Right renal cortex interstitium (tissue), 3 donors: Measurements from ENCODE around the gene CATSPER1. TPM values are rescaled to one million over a fixed set of nuclear protein-coding genes. Genes with fewer than 3 reads are reported as not detected.

ENCODE experiments used
- DNase-seq, 3 donors: peaks; one replicate each; pipeline ENCODE4 v3.0.0-alpha.2; 2013; ENCODE audit warnings: low read depth in 3 of 3, low spot score in 2 of 3
- polyA plus RNA-seq, 3 donors: library from polyadenylated mRNA; unstranded; fragments of 120-200 nt; gene quantifications; one replicate each; pipeline ENCODE4 v1.2.1, GENCODE V29; 2013; ENCODE audit not compliant: insufficient read length in 3 of 3

The CATSPER1 gene
- polyA plus RNA-seq, 3 donors, result not detected

DNA sequence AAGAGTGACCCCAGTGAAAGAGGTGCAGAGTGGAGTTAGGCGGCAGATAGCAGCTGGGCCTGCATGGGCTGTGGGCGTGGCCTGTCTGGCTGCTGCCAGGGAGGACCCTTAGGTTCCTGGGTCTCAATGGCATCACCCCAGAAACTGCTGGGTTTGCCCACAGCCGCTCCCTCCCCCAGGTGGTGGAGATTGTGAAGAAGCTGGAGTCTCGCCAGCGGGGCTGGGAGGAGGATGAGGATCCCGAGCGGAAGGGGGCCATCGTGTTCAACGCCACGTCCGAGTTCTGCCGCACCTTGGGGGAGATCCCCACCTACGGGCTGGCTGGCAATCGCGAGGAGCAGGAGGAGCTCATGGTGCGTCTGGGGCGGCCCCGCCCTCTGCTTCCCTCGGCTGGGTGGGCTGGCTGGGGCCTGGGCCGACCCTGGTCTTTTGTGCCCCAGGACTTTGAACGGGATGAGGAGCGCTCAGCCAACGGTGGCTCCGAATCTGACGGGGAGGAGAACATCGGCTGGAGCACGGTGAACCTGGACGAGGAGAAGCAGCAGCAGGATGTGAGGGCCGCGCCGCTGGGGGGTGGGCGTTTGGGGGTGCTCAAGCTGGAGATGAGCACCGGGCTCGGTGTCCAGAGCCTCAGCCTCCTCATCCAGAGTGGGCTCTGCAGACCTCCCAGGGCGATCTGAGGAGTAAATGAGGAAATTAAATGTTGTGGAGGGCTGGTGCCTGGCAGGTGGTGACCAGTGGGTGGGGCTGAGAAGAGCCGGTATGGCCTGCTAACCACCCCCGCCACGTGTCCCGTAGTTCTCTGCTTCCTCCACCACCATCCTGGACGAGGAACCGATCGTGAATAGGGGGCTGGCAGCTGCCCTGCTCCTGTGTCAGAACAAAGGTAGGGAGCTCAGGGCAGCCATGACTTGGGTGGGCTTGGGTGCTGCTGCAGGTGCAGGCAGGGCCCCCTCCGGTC, 49.8 kb downstream of the CATSPER1 start:
- no peak for DNase-seq

DNA sequence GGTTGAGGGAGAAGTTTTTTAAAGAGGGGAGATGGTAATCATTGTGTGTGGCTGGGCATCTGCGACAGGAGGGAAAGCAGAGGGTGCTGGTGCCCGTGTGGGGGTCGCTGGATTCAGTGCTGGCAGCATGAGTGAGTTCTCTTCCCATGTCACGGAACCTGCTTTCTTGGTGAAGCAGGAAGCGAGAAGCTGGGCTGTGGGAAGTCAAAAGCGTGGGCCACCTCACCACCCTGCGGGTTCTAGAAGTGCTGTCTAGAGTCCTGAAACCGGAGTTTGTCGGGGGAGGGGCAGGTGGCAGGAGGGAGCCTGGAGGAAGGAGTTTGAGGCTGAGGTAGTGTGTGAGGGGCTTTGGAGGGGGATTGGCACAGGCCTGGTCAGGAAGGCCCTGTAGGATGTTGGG, 50.5 kb downstream of the CATSPER1 start:
- no peak for DNase-seq

GRCh38 chr11:65973439-65974110, 52.7 kb downstream of the CATSPER1 start:
- no peak for DNase-seq

- DNase-seq, result no peak
These were observed 54.2 kb downstream of the CATSPER1 start for GRCh38 chr11:65972116-65972515.

DNA sequence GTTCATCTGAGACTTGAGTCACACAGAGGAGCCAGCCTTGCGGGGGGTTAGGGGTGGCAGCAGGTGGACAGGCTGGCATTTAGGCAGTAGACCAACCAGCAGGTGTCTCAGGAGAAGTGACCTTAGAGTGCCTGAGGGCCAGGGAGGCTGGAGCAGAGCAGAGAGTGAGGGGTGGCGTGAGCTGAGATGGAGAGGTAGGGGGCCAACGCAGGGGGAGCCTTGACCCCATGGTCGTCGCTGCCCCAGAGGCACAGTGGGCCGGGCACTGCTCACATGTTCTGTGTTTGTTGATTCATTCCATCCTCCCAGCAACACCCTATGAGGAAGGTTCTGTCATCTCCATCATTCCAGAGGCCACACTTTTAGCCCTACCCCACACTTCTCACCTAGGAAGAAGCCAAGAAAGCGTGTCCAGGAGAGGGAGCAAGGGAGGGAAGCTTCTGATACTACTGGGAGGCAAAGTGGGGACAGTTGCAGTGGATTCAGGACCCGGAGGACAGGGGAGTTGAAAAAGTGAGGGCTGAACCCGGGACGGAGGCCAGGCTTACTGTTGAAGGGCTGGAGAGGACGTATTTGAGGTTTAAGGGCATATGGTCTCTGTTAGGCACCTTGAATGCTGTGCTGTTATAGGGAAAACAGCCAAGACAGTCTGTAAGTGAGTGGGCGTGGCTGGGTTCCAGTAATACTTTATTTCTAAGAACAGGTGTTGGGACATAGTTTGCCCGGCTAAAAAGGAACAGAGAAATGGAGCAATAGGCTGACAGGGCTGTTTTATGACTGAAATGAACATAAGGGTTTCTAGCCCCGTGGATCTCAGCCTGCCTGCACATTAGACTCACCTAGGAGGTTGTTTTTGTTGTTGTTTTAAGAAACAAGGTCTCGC, 57.4 kb downstream of the CATSPER1 start:
- no peak for DNase-seq

GRCh38 chr11:65967329-65967934, 58.8 kb downstream of the CATSPER1 start:
- no peak for DNase-seq

Other genes with a start within 250 kb of the CATSPER1 start
- 1 to 10 TPM; 5.3 to 6.3 (median 5.5) TPM for gene AP5B1, start 245.5 kb downstream of the CATSPER1 start, polyA plus RNA-seq
- 10 to 100 TPM in 2 of 3 donors, 1 to 10 TPM in 1; 9.3 to 12.8 (median 12.6) TPM for gene OVOL1, start 239.4 kb downstream of the CATSPER1 start, polyA plus RNA-seq
- 1 to 10 TPM; 1.3 to 2.7 (median 1.6) TPM for gene SNX32, start 192.5 kb downstream of the CATSPER1 start, polyA plus RNA-seq
- gene CFL1, start 168.3 kb downstream of the CATSPER1 start, polyA plus RNA-seq, result 100 to 1,000 TPM; 744 to 846 (median 760) TPM
- 10 to 100 TPM; 43.5 to 50.8 (median 48.1) TPM for gene MUS81, start 166.0 kb downstream of the CATSPER1 start, polyA plus RNA-seq
- 10 to 100 TPM; 95.8 to 98.0 (median 96.3) TPM for gene EFEMP2, start 153.7 kb downstream of the CATSPER1 start, polyA plus RNA-seq
- gene CTSW, start 146.6 kb downstream of the CATSPER1 start, polyA plus RNA-seq, result 1 to 10 TPM; 1.0 to 1.2 (median 1.2) TPM
- 10 to 100 TPM; 90.0 to 97.3 (median 94.2) TPM for gene FIBP, start 138.0 kb downstream of the CATSPER1 start, polyA plus RNA-seq
- gene CCDC85B, start 135.8 kb downstream of the CATSPER1 start, polyA plus RNA-seq, result 1 to 10 TPM; 6.7 to 8.3 (median 8.0) TPM
- under 1 TPM in 1 of 3 donors, not detected in 2; 0.11 TPM for gene FOSL1, start 126.1 kb downstream of the CATSPER1 start, polyA plus RNA-seq
- gene C11orf68, start 107.4 kb downstream of the CATSPER1 start, polyA plus RNA-seq, result 10 to 100 TPM; 33.8 to 38.1 (median 36.0) TPM
- gene DRAP1, start 107.1 kb downstream of the CATSPER1 start, polyA plus RNA-seq, result 10 to 100 TPM; 65.8 to 84.6 (median 75.8) TPM
- not detected for gene TSGA10IP, start 81.0 kb downstream of the CATSPER1 start, polyA plus RNA-seq
- 10 to 100 TPM; 42.9 to 43.7 (median 43.2) TPM for gene SART1, start 64.7 kb downstream of the CATSPER1 start, polyA plus RNA-seq
- 10 to 100 TPM; 25.8 to 31.3 (median 29.9) TPM for gene EIF1AD, start 24.3 kb downstream of the CATSPER1 start, polyA plus RNA-seq
- 100 to 1,000 TPM; 263 to 275 (median 271) TPM for gene BANF1, start 24.0 kb downstream of the CATSPER1 start, polyA plus RNA-seq
- gene CST6, start 14.5 kb downstream of the CATSPER1 start, polyA plus RNA-seq, result not detected
- gene GAL3ST3, start 22.7 kb upstream of the CATSPER1 start, polyA plus RNA-seq, result 1 to 10 TPM; 4.0 to 4.6 (median 4.0) TPM
- gene SF3B2, start 25.9 kb upstream of the CATSPER1 start, polyA plus RNA-seq, result 100 to 1,000 TPM; 255 to 281 (median 256) TPM
- 10 to 100 TPM; 44.0 to 50.8 (median 45.6) TPM for gene PACS1, start 43.8 kb upstream of the CATSPER1 start, polyA plus RNA-seq
- gene KLC2, start 231.2 kb upstream of the CATSPER1 start, polyA plus RNA-seq, result 10 to 100 TPM; 17.0 to 19.8 (median 18.2) TPM
- 100 to 1,000 TPM; 116 to 135 (median 123) TPM for gene RAB1B, start 242.2 kb upstream of the CATSPER1 start, polyA plus RNA-seq